HG03097 (cell line): ENCODE data around the gene SYT1.

Experiments
- ATAC-seq: cut with Tn5 transposase; IDR thresholded peaks from one replicate; pipeline ENCODE4 v1.9.1; 2021; ENCODE audit not compliant: unreplicated experiment, low FRiP score

SYT1 gene

GRCh38 chr12:78888568-78888967 is 24.0 kb downstream of the SYT1 start:
- peak; percentile 91 for ATAC-seq

- no peak for ATAC-seq
These were observed 27.2 kb downstream of the SYT1 start for GRCh38 chr12:78891646-78892353.

GRCh38 chr12:78898416-78898815 is 33.8 kb downstream of the SYT1 start:
- ATAC-seq: no peak

GRCh38 chr12:78914859-78915331 is 50.3 kb downstream of the SYT1 start:
- no peak for ATAC-seq

- no peak for ATAC-seq
These were observed 52.4 kb downstream of the SYT1 start for GRCh38 chr12:78916845-78917480.

GRCh38 chr12:78917513-78917912 is 52.9 kb downstream of the SYT1 start:
- no peak for ATAC-seq

GRCh38 chr12:78918268-78918667 is 53.7 kb downstream of the SYT1 start:
- no peak for ATAC-seq

- ATAC-seq: no peak
These were observed 63.9 kb downstream of the SYT1 start for GRCh38 chr12:78928200-78929074.

- no peak for ATAC-seq
These were observed 64.5 kb downstream of the SYT1 start for GRCh38 chr12:78929075-78929418.

- no peak for ATAC-seq
These were observed 67.0 kb downstream of the SYT1 start for GRCh38 chr12:78931466-78931990.

- no peak for ATAC-seq
These were observed 68.4 kb downstream of the SYT1 start for GRCh38 chr12:78933014-78933413.

GRCh38 chr12:78938341-78939084 is 73.9 kb downstream of the SYT1 start:
- ATAC-seq: no peak

- no peak for ATAC-seq
These were observed 85.0 kb downstream of the SYT1 start for GRCh38 chr12:78949532-78949931.

GRCh38 chr12:78951803-78952551 is 87.4 kb downstream of the SYT1 start:
- no peak for ATAC-seq

- ATAC-seq: no peak
These were observed 88.0 kb downstream of the SYT1 start for GRCh38 chr12:78952552-78952929.

GRCh38 chr12:78958941-78959340 is 94.4 kb downstream of the SYT1 start:
- no peak for ATAC-seq

GRCh38 chr12:78959556-78959955 is 95.0 kb downstream of the SYT1 start:
- ATAC-seq: no peak

GRCh38 chr12:78961171-78961570 is 96.6 kb downstream of the SYT1 start:
- ATAC-seq: no peak

- ATAC-seq: no peak
These were observed 99.1 kb downstream of the SYT1 start for GRCh38 chr12:78963439-78964227.
